Astrocyte of the cerebellum (primary cell): ENCODE results near the gene NCAM2.

Source experiments
- DNase-seq: peaks from one replicate; pipeline ENCODE4 v3.0.0-alpha.2; 2011; ENCODE audit warnings: low read depth
- H3K4me3 ChIP-seq: 2 replicates; pipeline ENCODE4 v1.5.1; 2011; ENCODE audit warnings: mild to moderate bottlenecking, low read depth, low read length, moderate library complexity
- CTCF ChIP-seq: IDR thresholded peaks from 2 replicates; pipeline ENCODE4 v1.5.1; 2012; ENCODE audit warnings: low read length, low read depth, moderate library complexity, mild to moderate bottlenecking; ENCODE audit errors: missing control alignments
- in situ Hi-C: cut with HindIII; loops from 2 replicates; pipeline ENCODE4 v1.10.0; 2017; ENCODE audit warnings: low sequenced_read_pairs

The NCAM2 gene

DNA sequence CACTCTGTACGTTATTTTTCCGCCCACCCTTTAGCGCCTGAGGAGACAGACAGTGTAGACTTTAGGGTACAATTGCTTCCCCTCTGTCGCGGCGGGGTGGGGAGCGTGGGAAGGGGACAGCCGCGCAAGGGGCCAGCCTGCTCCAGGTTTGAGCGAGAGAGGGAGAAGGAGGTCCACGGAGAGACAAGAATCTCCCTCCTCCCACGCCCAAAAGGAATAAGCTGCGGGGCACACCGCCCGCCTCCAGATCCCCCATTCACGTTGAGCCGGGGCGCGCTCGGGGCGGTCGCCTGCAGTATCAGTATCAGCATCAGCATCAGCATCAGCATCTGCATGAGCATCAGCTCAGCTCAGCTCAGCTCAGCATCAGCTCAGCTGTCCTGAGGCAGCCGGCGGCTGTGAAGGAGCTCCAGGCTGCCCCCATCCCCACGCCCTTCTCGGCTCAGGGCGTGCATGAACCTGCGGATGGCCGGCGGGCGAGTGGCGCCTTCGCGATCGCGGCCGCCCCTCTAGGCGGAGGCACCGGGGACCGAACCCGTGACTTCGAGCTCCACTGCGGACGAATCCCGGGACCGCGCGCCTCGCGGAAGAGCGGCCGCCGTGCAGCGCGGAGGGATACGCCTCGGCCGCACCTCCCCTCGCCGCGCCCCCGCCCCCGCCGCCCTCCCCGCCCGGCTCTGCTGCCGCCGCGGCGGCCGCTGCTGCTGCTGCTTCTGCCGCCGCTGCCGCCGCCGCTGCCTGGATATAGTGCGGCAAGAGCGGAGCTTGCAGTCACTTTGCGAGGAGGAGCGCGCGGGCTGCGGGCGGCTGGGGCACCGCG is at the start of gene NCAM2:
TSS of gene NCAM2 (plus strand) at position 774 of the 820 bp plus-strand sequence.
- no peak for TF ChIP-seq CTCF
- in situ Hi-C loops = no loop called here
- peak; percentile 44 for DNase-seq
- H3K4me3 ChIP-seq = peak within 1 kb of the TSS; percentile 70

DNA sequence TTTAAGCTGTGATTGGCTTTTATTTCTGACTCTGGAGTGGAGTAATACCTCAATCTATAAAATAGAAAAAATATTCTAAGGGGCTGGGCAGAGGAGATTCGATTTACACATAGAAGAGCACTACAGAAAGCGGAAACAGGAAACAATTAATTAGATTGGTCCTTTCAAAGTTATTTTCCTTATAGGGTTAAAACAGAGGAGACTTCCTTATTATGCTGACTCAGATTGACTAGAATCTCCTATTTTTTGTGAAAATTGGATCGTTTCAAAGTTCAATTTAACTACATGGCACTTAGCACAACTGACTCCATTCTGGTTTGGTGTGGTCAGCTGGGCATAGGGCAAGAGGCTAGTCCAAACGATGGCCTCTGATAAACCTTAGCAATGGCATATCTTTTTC is 48.3 kb upstream of the NCAM2 start:
- no peak for TF ChIP-seq CTCF
- no peak for DNase-seq
- no peak overlapping the region for H3K4me3 ChIP-seq
- in situ Hi-C loops = no loop called here

- in situ Hi-C loops = no loop called here
- no peak for TF ChIP-seq CTCF
Observed at GRCh38 chr21:20965816-20966215, 32.4 kb upstream of the NCAM2 start.

DNA sequence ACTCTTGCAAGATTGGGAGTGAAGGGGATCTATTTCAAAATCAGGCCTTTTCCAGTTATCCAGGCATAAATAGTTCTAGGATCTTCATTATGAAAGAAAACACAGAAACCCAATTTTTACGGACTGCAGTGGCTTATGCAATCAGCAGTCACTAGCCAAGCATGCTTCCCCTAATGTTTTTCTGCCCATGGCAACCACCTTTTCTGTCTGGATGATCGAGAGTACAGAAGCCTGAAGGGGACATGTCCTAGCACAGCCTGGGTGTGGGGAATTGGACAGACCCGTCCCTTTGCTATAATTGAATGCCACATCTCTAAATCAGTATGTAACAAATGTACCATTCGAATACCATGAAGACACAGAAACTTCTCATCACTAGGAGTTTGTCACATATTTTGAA is 29.8 kb upstream of the NCAM2 start:
- TF ChIP-seq CTCF = no peak
- DNase-seq = no peak
- no peak overlapping the region for H3K4me3 ChIP-seq
- in situ Hi-C loops = no loop called here

More at GRCh38 chr21:20965816-20966215, 32.4 kb upstream of the NCAM2 start:
- H3K4me3 ChIP-seq = no peak overlapping the region
- DNase-seq = no peak

DNA sequence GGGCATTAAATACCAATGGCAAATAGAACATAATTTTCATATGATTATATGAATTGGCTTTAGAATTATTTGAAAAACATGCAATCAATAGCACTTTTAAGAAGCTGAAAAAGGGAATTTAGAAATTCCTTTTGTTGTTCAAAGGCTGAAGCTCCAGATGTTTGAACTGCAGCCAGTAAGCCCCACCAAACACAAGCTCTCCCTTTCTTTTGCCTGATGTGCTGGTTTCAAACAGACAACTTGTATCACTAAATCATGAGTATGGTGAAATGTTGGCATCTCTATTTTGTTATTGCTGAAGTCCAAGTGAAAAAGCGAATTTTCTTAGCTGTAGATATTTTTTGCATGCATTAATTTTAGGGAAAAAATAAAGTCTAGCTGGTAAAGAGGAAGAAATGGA is 27.5 kb upstream of the NCAM2 start:
- TF ChIP-seq CTCF = no peak
- no peak overlapping the region for H3K4me3 ChIP-seq
- DNase-seq = no peak
- in situ Hi-C loops = no loop called here

DNA sequence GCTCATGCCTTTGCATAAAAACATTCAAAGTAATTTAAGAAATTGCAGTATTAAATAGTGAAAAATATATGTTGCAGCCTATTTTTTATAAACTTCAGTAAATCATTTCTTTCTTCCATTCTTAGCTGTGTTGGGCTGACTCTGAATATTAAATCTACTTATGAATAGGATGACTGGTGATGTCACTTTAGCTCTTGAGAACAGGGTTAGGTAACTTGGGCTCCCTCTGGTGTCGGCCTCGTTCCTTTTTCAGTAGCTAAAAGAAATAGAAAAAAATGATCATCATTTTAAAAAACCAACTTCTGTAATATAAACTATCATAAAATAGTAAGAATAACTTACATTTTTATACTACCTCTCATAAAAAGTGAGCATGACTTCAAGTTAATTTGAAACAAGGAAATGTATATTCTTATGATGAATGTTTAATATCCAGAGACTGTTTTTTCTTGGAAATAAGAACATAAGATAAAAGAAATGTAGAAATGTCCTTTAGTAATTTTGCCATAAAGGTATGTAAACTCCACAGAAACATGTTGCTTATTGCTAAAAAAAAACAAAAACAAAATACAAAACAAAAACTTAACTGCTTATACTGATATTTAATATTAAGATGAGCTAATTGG is 26.8 kb upstream of the NCAM2 start:
- in situ Hi-C loops = no loop called here
- peak; percentile 68 for DNase-seq
- H3K4me3 ChIP-seq = no peak overlapping the region
- TF ChIP-seq CTCF = peak; percentile 72
